Small intestine (tissue), 7 donors: ENCODE measurements around the gene SORCS2. TPM values are rescaled to one million over a fixed set of nuclear protein-coding genes. Genes with fewer than 3 reads are reported as not detected.

Source experiments
- DNase-seq, 2 donors: peaks; one replicate each; pipeline versions ENCODE4 v3.0.0 to v3.0.0-alpha.2; 2013
- FAIRE-seq: peaks from 2 replicates; lab custom pipeline; 2012; peaks lifted over from hg19 to GRCh38; lab: Jason Lieb, UNC
- H3K27ac ChIP-seq, 3 donors: one replicate each; pipeline ENCODE4 v1.5.1; 2013; ENCODE audit warnings: low read length in 2 of 3, mild to moderate bottlenecking in 2 of 3, control low read depth in 1 of 3, inconsistent platforms in 1 of 3, low read depth in 1 of 3, moderate library complexity in 1 of 3
- H3K27me3 ChIP-seq, 3 donors: one replicate each; pipeline ENCODE4 v1.6.1; 2013; ENCODE audit warnings: low read length in 3 of 3, inconsistent platforms in 1 of 3; ENCODE audit not compliant: control insufficient read depth in 3 of 3, insufficient read depth in 3 of 3
- H3K36me3 ChIP-seq, 3 donors: one replicate each; pipeline ENCODE4 v1.6.1; 2013; ENCODE audit warnings: low read length in 3 of 3, inconsistent platforms in 1 of 3, low read depth in 1 of 3, mild to moderate bottlenecking in 1 of 3, moderate library complexity in 1 of 3; ENCODE audit not compliant: control insufficient read depth in 3 of 3, insufficient read depth in 2 of 3
- H3K4me1 ChIP-seq, 3 donors: one replicate each; pipeline ENCODE4 v1.6.1; 2013; ENCODE audit warnings: low read length in 2 of 3, inconsistent platforms in 1 of 3, low read depth in 1 of 3, mild to moderate bottlenecking in 1 of 3, moderate library complexity in 1 of 3; ENCODE audit not compliant: control insufficient read depth in 3 of 3, insufficient read depth in 2 of 3
- H3K4me3 ChIP-seq, 3 donors: one replicate each; pipeline ENCODE4 v1.5.1; 2013; ENCODE audit warnings: low read length in 3 of 3, control low read depth in 1 of 3, inconsistent platforms in 1 of 3, low read depth in 1 of 3, mild to moderate bottlenecking in 1 of 3, moderate library complexity in 1 of 3
- H3K9me3 ChIP-seq, 2 donors: one replicate each; pipeline ENCODE4 v1.6.1; 2013; ENCODE audit warnings: low read depth in 1 of 2, low read length in 1 of 2; ENCODE audit not compliant: control insufficient read depth in 2 of 2, insufficient read depth in 1 of 2
- WGBS, 3 donors: extraction: QIAGEN DNeasy Blood & Tissue Kit; methylation state at CpG; one replicate each; pipeline ENCODE4 v1.1.7; 2013; 5-methylcytosine and 5-hydroxymethylcytosine counted together
- polyA plus RNA-seq, 4 donors: library from polyadenylated mRNA; stranded (reverse) in 3 of 4; unstranded in 1 of 4; fragments of 200-250 nt in 3 of 4; fragments of 120-200 nt in 1 of 4; gene quantifications; one replicate each; pipeline versions ENCODE4 v1.2.1 to v1.2.3, GENCODE V29; 2013
- donor health status: healthy with polysubstance abuse.
- donor health status: control.
- donor health status: control.
- donor health status: Bipolar disorder and iron deficiency.
- donor health status: healthy.

SORCS2 gene
- polyA plus RNA-seq, 4 donors = 0.63 to 3.3 (median 2.2) TPM; not detected in 1

- Histone ChIP-seq H3K4me1 (no peaks in the 10 kb centered on the region), H3K9me3 (no peaks in the 10 kb centered on the region), H3K27ac (no peak overlapping the region), H3K4me3 (no peak overlapping the region), H3K27me3 (no peaks in the 10 kb centered on the region), H3K36me3 (no peaks in the 10 kb centered on the region)
- WGBS, 3 donors = 37 to 47% (median 41%) methylated on average over 4 of the region's 4 CpGs
- no peak for DNase-seq
- no peak for FAIRE-seq
Observed at GRCh38 chr4:7676398-7676922, 484.1 kb downstream of the SORCS2 start.

GRCh38 chr4:7677086-7677485 is 484.7 kb downstream of the SORCS2 start:
- 78 to 80% (median 80%) methylated on average over 15 of the region's 15 CpGs for WGBS, 3 donors
- DNase-seq (no peak), FAIRE-seq (no peak)
- H3K4me3 ChIP-seq = no peak overlapping the region
- H3K9me3 ChIP-seq = no peaks in the 10 kb centered on the region
- no peak overlapping the region for H3K27ac ChIP-seq
- H3K4me1 ChIP-seq = no peaks in the 10 kb centered on the region
- H3K36me3 ChIP-seq = no peaks in the 10 kb centered on the region
- no peaks in the 10 kb centered on the region for H3K27me3 ChIP-seq

GRCh38 chr4:7677799-7678301 is 485.5 kb downstream of the SORCS2 start:
- 59 to 81% (median 72%) methylated on average over 11 of the region's 11 CpGs for WGBS, 3 donors
- Histone ChIP-seq H3K4me3 (no peak overlapping the region), H3K4me1 (no peaks in the 10 kb centered on the region), H3K36me3 (peaks cover 0 to 2% (median 0%) of the 10 kb centered on the region in 3 donors), H3K27ac (no peak overlapping the region), H3K27me3 (no peaks in the 10 kb centered on the region), H3K9me3 (no peaks in the 10 kb centered on the region)
- FAIRE-seq (no peak), DNase-seq (no peak)

- Histone ChIP-seq H3K9me3 (peaks cover 0 to 5% of the 10 kb centered on the region in 2 donors), H3K27me3 (no peaks in the 10 kb centered on the region), H3K27ac (no peak overlapping the region), H3K4me1 (no peaks in the 10 kb centered on the region), H3K36me3 (peaks cover 0 to 2% (median 2%) of the 10 kb centered on the region in 3 donors), H3K4me3 (no peak overlapping the region)
- 78 to 85% (median 84%) methylated on average over 9 of the region's 9 CpGs for WGBS, 3 donors
- no peak for DNase-seq
- FAIRE-seq = no peak
Observed at GRCh38 chr4:7678318-7678852, 486.0 kb downstream of the SORCS2 start.

- Histone ChIP-seq H3K9me3 (peaks cover 0 to 7% of the 10 kb centered on the region in 2 donors), H3K4me3 (no peak overlapping the region), H3K27ac (no peak overlapping the region), H3K36me3 (peaks cover 0 to 2% (median 2%) of the 10 kb centered on the region in 3 donors), H3K27me3 (peaks cover 0 to under 1% (median 0%) of the 10 kb centered on the region in 3 donors), H3K4me1 (no peaks in the 10 kb centered on the region)
- FAIRE-seq (no peak), DNase-seq (no peak)
- whole genome bisulfite sequencing, 3 donors = 48 to 59% (median 51%) methylated on average over 11 of the region's 11 CpGs
Observed at GRCh38 chr4:7679406-7680040, 487.2 kb downstream of the SORCS2 start.

GRCh38 chr4:7680106-7680505 is 487.8 kb downstream of the SORCS2 start:
- H3K4me1 ChIP-seq = no peaks in the 10 kb centered on the region
- H3K4me3 ChIP-seq = no peak overlapping the region
- H3K27ac ChIP-seq = no peak overlapping the region
- FAIRE-seq = no peak
- WGBS, 3 donors = 62 to 75% (median 71%) methylated on average over 10 of the region's 10 CpGs
- H3K9me3 ChIP-seq = peaks cover 0 to 7% of the 10 kb centered on the region in 2 donors
- H3K27me3 ChIP-seq = peaks cover 0 to 4% (median 0%) of the 10 kb centered on the region in 3 donors
- peaks cover 0 to 2% (median 2%) of the 10 kb centered on the region in 3 donors for H3K36me3 ChIP-seq
- DNase-seq = no peak

- WGBS, 3 donors = 67 to 82% (median 69%) methylated on average over 1 of the region's 1 CpG
- FAIRE-seq = no peak
Observed at GRCh38 chr4:7680731-7681130, 488.4 kb downstream of the SORCS2 start.

GRCh38 chr4:7683126-7683703 is 490.9 kb downstream of the SORCS2 start:
- WGBS, 3 donors = 63 to 89% (median 75%) methylated on average over 5 of the region's 5 CpGs
- no peak for FAIRE-seq

More at GRCh38 chr4:7680731-7681130, 488.4 kb downstream of the SORCS2 start:
- Histone ChIP-seq H3K27ac (no peak overlapping the region), H3K4me1 (no peaks in the 10 kb centered on the region), H3K36me3 (peaks cover 0 to 2% (median 2%) of the 10 kb centered on the region in 3 donors), H3K9me3 (peaks cover 0 to 7% of the 10 kb centered on the region in 2 donors), H3K27me3 (peaks cover 0 to 4% (median 0%) of the 10 kb centered on the region in 3 donors), H3K4me3 (no peak overlapping the region)
- DNase-seq = no peak

More at GRCh38 chr4:7683126-7683703, 490.9 kb downstream of the SORCS2 start:
- Histone ChIP-seq H3K27me3 (peaks cover 0 to 4% (median 0%) of the 10 kb centered on the region in 3 donors), H3K4me1 (no peaks in the 10 kb centered on the region), H3K9me3 (peaks cover 0 to 7% of the 10 kb centered on the region in 2 donors), H3K36me3 (peaks cover 0 to 2% (median 2%) of the 10 kb centered on the region in 3 donors), H3K4me3 (no peak overlapping the region), H3K27ac (no peak overlapping the region)
- no peak for DNase-seq
